Left renal cortex interstitium (tissue), 4 donors: ENCODE data around the gene RAB15. TPM values are rescaled to one million over a fixed set of nuclear protein-coding genes. Genes with fewer than 3 reads are reported as not detected.

Source experiments
- DNase-seq, 4 donors: peaks; one replicate each; pipeline ENCODE4 v3.0.0-alpha.2; 2013; ENCODE audit warnings: low read depth in 4 of 4, low spot score in 2 of 4, missing footprints in 1 of 4
- polyA plus RNA-seq, 4 donors: library from polyadenylated mRNA; unstranded; fragments of 120-200 nt; gene quantifications; one replicate each; pipeline ENCODE4 v1.2.1, GENCODE V29; 2013; ENCODE audit not compliant: insufficient read length in 4 of 4

Gene RAB15
- 10 to 100 TPM; 22.5 to 36.9 (median 24.9) TPM for polyA plus RNA-seq

- no peak for DNase-seq
Measured at GRCh38 chr14:64971943-64972791, at the start of gene RAB15. RAB15 (minus strand) TSS chr14:64972336; CDS start chr14:64972076, 260 bp downstream.

DNA sequence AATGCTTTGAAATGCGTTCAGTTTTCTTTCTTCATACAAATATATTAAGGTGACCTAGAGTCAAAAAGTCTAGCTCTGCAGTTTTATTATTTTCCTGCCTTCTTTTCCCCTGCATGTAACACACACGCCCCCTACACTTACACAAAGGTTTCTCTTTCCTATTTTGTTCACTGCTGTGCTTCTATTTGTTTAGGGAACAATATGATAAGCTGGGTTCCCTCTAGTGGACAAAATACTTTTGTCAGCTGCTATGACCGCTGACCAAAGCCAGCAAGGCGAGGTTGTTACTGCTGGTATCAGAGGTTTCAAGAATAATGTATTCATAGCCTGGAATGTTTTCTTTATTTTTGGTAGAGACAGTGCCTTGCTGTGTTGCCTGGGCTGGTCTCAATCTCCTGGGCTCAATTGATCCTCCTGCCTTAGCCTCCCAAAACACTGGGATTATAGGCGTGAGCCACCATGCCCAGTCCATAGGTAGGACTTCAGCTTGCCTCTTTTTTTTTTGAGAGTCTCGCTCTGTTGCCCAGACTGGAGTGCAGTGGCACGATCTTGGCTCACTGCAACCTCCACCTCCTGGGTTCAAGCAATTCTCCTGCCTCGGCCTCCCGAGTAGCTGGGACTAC lies 47.9 kb upstream of the RAB15 start:
- peak in 3 of 4 donors; percentile 48 to 67 (median 51) for DNase-seq

DNA sequence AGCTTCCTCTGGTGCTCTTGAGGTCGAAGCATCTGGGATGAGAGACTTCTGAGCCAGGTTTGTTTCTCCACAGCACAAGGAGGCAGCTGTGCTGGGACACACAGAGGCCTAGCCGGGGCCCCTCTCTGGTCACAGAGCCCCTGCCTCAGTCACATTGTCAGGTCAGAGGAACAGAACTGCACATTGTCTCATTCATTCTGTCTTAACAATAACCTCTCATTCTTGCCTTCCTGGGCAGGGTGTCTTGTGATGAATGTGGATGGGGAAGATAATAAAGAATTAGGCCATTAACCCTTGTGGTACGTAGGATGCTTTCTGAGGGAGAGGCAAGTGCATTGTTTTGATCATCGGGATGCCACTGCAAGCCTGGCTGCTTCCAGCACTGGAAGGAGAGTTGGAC lies 44.3 kb upstream of the RAB15 start:
- DNase-seq = no peak

DNA sequence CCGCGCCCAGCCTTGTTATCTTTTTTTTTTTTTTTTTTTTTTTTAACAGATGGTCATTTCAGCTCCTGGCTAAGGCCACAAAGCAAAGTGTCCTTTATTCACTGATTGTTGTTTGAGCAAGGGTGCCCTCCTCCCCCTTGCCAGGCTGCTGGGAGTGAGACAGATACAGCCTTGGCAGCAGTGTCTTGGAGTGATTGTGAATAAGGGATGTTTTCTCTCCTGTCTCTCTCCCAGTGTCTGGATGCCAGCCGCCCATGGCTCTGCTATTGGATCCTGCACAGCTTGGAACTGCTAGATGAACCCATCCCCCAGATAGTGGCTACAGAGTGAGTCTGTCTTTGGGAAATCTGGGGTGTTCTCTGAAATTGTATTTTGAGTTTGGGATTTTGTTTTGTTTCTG lies 43.3 kb upstream of the RAB15 start:
- DNase-seq = no peak

DNA sequence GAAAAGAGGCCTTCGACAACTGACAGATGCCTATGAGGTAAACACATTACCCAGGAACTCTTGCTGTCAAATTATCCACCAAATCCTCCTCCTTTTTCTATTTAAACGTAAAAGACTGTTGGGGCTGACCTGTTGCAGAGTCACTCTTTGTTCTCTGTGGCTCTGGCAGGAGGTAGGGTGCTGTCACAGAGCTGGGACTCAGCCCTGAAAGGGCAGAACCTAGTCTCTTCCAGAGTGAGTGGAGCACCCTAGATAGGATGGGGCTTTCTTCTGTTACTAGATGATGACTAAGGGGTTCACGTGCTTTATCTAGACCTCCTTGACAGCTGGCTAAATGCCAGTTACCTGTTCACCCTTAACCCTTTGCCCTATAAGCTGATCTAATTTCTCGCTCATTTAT lies 40.2 kb upstream of the RAB15 start:
- no peak for DNase-seq

GRCh38 chr14:65011538-65011937 lies 39.4 kb upstream of the RAB15 start:
- no peak for DNase-seq

GRCh38 chr14:65010211-65010931 lies 38.2 kb upstream of the RAB15 start:
- DNase-seq = no peak

DNA sequence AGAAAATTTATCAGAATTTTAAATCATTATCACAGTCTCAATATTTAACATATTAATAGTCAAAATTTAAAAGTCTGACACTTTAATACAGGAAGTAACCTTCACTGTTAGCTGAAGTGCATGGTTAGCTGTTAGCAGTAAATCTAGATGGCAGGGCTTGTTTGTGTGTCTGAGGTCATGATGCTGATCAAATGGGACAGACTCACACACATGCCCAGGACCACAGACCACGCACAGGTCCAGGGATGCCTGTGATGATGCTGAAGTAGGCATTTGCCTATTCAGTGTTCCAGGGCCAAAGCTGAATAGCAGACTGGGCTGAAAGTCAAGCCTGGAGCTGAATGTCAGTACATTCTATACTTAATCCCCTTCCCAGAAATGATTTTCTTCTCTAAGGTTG lies 35.1 kb upstream of the RAB15 start:
- DNase-seq = no peak

DNA sequence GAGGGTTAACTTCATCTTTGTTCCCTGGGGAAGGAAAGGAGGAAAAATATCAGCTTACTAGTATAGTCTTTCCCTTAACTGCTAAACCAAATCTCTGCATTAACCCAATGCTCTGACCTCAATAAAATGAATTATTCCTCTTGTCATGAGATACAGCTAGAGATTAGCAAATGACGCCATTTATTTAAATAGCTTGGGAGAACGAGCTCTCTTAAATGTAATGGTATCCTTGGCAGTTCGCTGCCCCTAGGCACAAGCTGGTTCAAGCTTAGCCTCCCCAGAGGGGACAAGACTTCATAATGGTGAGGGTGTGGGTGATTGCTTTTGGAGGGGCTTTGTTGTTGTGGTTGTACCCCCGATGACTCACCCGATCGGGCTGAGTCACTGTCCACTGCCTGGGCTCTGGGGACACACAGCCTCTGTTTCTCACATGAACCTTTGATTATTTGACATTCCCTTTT lies 34.2 kb upstream of the RAB15 start:
- no peak for DNase-seq

- no peak for DNase-seq
Measured at GRCh38 chr14:65003394-65003793, 31.3 kb upstream of the RAB15 start.

DNA sequence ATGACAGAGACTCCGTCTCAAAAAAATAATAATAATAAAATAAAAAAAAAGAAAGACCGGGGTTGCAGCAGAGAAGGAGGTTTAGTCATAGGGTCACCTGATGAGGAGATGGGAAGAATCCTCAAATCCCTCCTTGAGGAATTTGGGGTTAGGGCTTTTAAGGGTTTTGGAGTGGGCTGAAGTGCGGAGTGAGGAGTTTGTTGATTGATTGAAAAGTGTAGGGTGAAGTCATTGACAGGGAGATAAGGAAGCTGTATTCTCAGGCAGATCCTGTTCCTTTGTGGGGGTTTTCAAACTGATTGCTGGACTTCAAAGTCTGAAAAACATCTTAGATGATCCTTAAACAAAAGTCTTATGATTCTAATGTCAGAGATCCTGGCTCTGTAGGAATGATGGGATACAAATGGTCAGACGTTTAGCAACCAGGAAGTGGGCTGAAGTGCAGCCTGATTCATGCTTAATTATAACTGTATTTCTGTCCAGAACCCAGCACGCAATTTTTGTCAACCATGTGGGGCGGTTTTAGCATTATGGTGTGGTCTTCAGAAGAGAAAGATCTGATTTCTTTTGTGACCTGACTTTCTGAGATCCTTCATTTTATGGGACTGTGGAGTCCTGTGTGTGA lies 30.6 kb upstream of the RAB15 start:
- no peak for DNase-seq

DNA sequence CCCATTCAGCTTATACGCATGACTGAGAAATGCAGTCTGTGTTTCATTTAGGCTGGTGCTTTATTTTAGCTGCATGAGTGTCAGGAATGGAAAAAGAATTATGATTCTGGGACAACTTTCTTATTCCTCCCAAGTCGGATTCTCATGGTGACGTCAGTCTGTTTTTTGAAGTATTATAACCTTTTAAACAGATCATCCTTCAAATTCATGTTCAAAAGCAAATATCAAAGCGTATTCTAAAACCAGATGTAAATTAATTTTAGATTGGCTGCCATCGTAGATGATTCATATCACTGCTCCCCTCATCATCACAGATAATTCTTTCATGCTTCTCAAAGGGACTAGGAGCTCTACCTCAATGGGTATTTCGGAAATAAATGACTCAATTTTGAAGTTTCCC lies 29.6 kb upstream of the RAB15 start:
- DNase-seq = no peak

DNA sequence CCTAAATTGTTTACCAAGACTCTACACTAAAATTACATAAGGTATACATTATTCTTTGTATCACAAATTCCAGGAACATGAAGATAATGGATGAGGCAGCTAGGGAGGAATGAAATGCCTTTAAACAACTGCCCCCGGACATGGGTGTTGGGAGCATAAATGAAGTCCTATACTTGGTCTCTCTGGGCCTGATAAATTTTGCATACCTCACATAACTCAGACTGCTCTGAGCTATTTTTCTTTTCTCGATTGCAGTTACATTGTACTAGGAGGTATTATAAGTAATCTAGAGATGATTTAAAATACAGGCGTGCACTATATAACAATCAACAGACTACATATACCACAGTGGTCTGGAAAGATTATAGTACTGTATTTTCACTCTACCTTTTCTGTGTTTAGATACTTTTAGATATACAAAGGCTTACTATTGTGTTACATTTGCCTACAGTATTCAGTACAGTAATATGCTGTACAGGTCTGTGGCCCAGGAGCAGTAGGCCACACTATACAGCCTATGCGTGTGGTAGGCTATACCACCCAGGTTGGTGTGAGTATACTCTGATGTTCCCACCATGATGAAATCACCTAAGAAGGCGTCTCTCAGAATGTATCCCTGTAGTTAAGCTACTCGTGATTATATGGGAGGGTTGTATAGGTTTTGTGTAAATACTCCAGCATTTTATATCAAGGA lies 28.9 kb upstream of the RAB15 start:
- DNase-seq = no peak

- no peak for DNase-seq
Measured at GRCh38 chr14:64998455-64998931, 26.4 kb upstream of the RAB15 start.

DNA sequence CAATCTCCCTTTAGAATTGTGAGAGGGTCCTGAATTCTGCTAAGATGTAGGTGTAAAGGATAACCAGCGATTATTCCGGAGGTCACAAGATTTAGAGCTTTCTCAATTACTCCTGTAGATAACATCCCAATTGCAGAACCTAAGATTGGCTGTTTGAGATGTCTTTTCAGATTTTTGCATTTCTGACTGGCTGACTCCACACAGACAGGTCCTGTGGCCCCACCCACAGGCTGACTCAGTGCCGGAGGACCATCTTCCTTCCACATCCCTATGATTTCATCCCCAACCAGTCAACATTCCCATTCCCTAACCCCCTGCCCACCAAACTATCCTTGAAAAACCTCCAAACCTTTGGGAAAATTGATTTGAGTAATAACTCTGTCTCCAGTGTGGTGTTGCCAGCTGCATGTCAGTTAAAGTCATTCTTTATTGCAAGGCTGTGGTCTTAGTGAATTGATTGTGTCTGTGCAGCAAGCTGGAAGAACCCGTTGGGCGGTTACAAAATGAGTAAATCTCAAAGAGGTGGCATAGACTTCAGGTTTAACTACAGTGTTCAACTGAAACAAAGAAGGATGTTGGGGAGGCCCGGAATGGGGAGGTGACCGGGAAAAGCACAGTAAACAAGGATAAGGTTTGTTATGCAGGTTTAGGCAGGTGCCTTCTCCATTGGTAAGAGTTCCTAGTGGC lies 25.1 kb upstream of the RAB15 start:
- no peak for DNase-seq

- no peak for DNase-seq
Measured at GRCh38 chr14:64995291-64995690, 23.2 kb upstream of the RAB15 start.

- DNase-seq = no peak
Measured at GRCh38 chr14:64994540-64994939, 22.4 kb upstream of the RAB15 start.

DNA sequence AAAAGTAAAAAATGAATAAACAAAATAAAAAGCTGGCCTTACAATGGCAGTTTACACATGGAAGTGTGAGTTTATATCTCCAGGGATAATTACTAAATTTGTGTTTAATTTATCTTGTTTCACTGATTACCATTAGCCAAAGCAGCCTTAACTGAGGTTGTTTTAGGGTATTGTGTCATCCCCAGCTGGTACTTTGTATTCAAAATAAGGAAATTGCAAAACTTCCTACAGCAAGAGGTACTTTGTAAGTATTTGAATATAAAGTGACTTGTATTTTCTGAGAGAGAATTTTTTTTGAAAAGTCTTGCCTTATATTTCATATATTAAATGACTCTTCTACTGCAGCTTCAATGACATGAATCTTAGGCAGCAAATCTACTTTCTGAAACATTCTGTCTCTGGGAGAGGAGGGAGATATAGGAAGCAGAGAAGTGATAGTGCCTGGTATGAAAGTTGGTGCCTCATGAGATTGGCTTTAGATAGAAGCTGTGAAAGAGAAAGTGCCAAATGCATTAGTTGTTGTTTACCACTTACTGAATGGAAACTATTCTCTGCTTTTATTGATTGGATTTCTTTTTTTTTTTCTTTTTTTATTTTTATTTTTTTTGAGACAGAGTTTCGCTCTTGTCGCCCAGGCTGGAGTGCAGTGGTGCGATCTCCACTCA lies 21.3 kb upstream of the RAB15 start:
- DNase-seq = no peak

GRCh38 chr14:64992328-64992885 lies 20.3 kb upstream of the RAB15 start:
- DNase-seq = no peak
